GM13976 (cell line): Measurements from ENCODE around the gene MBIP.

ENCODE experiments used
- DNase-seq: peaks from one replicate; pipeline ENCODE4 v3.0.0; 2012; ENCODE audit warnings: low spot score
- CTCF ChIP-seq: IDR thresholded peaks from 2 replicates; pipeline ENCODE4 v1.5.1; 2012; ENCODE audit warnings: borderline replicate concordance, mild to moderate bottlenecking; ENCODE audit not compliant: insufficient read depth; ENCODE audit errors: extremely low read depth, missing control alignments, control extremely low read depth
- in situ Hi-C: fragments of 300-500 bp; cut with MboI; formaldehyde crosslinking; loops from one replicate; pipeline ENCODE4 v1.12.0; 2022; ENCODE audit warnings: low sequenced_read_pairs, mixed read lengths, inconsistent platforms; ENCODE audit not compliant: unreplicated experiment

Gene MBIP, protein sequence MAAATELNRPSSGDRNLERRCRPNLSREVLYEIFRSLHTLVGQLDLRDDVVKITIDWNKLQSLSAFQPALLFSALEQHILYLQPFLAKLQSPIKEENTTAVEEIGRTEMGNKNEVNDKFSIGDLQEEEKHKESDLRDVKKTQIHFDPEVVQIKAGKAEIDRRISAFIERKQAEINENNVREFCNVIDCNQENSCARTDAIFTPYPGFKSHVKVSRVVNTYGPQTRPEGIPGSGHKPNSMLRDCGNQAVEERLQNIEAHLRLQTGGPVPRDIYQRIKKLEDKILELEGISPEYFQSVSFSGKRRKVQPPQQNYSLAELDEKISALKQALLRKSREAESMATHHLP

DNA sequence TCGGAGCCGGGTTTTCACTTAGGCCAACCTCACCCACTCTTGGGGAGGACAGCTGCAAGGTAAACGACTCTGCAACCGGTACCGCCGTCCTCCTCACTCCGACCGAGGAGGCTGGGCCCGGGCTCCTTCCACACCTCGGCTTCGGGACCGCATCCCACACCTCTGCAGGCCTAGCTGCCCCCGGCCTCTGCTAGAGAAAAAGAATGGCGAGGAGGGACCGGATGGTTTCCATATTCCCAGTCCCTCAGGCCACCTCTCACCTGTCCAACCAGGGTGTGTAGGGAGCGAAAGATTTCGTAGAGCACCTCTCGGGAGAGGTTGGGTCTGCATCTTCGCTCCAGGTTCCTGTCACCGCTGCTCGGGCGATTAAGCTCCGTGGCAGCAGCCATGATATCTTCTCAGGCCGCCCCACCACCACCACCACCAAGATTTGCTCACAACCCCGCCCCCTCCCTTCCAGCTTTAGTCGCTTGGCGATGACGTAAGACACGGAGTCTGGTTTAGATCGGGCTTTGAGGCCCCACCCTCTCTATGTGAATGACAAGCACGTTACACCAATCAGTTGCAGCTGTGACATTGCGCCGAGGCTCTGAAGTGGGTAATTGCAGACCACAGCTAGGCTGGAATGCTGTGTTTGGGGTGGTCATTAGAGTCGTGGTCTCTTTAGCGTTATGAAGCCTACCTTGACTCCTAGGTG, at the start of gene MBIP:
MBIP (minus strand) TSS at position 438 of the 697 bp plus-strand sequence; CDS start at position 389, 49 bp downstream.
- in situ Hi-C loops = no loop called here
- peak; percentile 90 for DNase-seq
- TF ChIP-seq CTCF = no peak

- in situ Hi-C loops = no loop called here
- TF ChIP-seq CTCF = no peak
- no peak for DNase-seq
Observed at GRCh38 chr14:36367985-36368774, 47.7 kb upstream of the MBIP start.

DNA sequence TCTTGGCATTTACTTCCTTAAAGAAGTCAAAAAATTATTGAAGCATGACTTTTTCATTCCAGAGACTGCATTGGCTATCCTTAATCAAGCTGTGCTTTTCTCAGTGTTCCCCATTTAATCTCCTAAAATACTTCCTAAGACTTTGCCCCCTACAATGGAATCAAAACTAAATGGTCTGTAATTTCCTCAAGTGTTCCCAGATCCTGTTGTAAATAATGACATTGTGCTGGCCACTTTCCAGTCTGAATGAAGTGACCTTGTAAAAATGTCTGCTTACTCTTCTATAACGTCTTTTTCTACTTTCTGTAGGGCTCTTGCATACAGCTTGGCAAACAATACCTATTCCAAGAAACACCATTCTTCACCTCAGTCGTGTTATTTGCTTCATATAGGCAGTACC, 45.3 kb upstream of the MBIP start:
- in situ Hi-C loops = no loop called here
- no peak for TF ChIP-seq CTCF
- no peak for DNase-seq

- in situ Hi-C loops = no loop called here
- no peak for DNase-seq
- no peak for TF ChIP-seq CTCF
Observed at GRCh38 chr14:36363704-36364103, 43.3 kb upstream of the MBIP start.

- in situ Hi-C loops = no loop called here
- no peak for DNase-seq
- no peak for TF ChIP-seq CTCF
Observed at GRCh38 chr14:36362648-36363047, 42.2 kb upstream of the MBIP start.

DNA sequence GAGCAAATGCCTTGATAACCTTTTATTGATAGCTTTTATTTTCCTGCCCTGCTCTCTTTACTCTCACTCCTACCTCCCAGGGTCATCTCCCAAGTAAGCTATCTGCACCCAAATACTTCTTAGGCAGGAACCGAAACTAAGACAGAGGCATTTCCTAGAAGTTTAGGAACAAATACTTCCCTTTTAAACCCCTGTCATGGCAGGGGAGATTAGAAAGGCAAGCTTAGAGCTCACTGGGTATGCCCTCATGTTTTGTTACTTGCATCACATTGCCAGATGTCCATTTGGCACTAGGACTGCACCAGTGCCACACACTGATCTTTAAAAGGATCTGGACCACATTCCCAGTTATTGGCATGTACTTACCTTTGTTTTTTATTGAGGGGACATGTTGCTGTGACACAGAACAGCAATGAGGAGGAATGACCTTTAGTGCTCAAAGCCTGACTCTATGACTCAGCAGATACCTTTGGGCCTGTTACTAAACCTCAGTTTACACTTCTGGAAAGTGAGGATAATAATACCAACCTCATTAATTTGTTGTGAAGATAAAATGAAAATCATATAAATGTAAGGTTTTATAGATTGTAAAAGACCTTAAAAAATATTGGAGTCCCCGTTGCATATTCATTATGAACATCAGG, 40.9 kb upstream of the MBIP start:
- in situ Hi-C loops = no loop called here
- no peak for TF ChIP-seq CTCF
- no peak for DNase-seq
